Panc1 (cell line): ENCODE results near the gene SPOCK1. TPM values are rescaled to one million over a fixed set of nuclear protein-coding genes. Genes with fewer than 3 reads are reported as not detected.

Experiments
- ATAC-seq: fragments of 200-7000 bp; cut with Tn5 transposase; 2 replicates; pipeline ENCODE4 v1.9.1; 2020; ENCODE audit warnings: mild to moderate bottlenecking, moderate library complexity
- BruUV-seq: library from RNA; stranded (reverse); fragments of 400-500 nt; replicated peaks from 2 replicates; lab custom pipeline; 2021; lab: Mats Ljungman, UMichigan
- CTCF ChIA-PET: fragments of 300-600 bp; sonication (Branson Sonifier 250); formaldehyde crosslinking; loops from one replicate; lab custom pipeline; 2022; ENCODE audit warnings: antibody characterized with exemption; lab: Charles Lee
- POLR2A ChIA-PET: fragments of 300-600 bp; sonication (Branson Sonifier 250); formaldehyde crosslinking; loops from one replicate; lab custom pipeline; 2022; ENCODE audit warnings: antibody characterized with exemption; lab: Charles Lee
- DNase-seq: peaks from one replicate; pipeline ENCODE4 v3.0.0-alpha.2; 2010; ENCODE audit warnings: low read depth, low spot score
- H3K27ac ChIP-seq: 2 replicates; pipeline ENCODE4 v1.5.1; 2011; ENCODE audit warnings: mild to moderate bottlenecking, low read length, inconsistent platforms
- H3K27me3 ChIP-seq: fragments of 200-500 bp; sonication (Bioruptor generic); 2 replicates; pipeline ENCODE4 v1.6.0; 2014; ENCODE audit warnings: low read length, inconsistent platforms; ENCODE audit not compliant: control insufficient read depth, insufficient read depth
- H3K36me3 ChIP-seq: fragments of 200-500 bp; sonication (Bioruptor generic); 2 replicates; pipeline ENCODE4 v1.5.1; 2014; ENCODE audit warnings: inconsistent platforms, mild to moderate bottlenecking, low read length, moderate library complexity; ENCODE audit not compliant: control insufficient read depth, insufficient read depth
- H3K4me1 ChIP-seq: 2 replicates; pipeline ENCODE4 v1.5.1; 2011; ENCODE audit warnings: inconsistent platforms, mild to moderate bottlenecking, low read length, moderate library complexity; ENCODE audit not compliant: control insufficient read depth, insufficient read depth
- H3K4me3 ChIP-seq, 2 experiments: 2 replicates each; pipeline ENCODE4 v1.5.1; 2011 to 2012; ENCODE audit warnings: low read depth in 2 of 2, low read length in 2 of 2, mild to moderate bottlenecking in 2 of 2, inconsistent platforms in 1 of 2, moderate library complexity in 1 of 2
- H3K9me3 ChIP-seq: fragments of 200-500 bp; sonication (Bioruptor generic); 2 replicates; pipeline ENCODE4 v1.5.1; 2014; ENCODE audit warnings: low read depth, mild to moderate bottlenecking, inconsistent platforms, low read length, moderate library complexity; ENCODE audit not compliant: control insufficient read depth, insufficient read depth
- CTCF ChIP-seq: fragments of 450-650 bp; IDR thresholded peaks from 2 replicates; pipeline ENCODE4 v1.5.1; 2017; ENCODE audit warnings: mild to moderate bottlenecking
- POLR2AphosphoS5 ChIP-seq: IDR thresholded peaks from 2 replicates; pipeline ENCODE4 v1.6.1; 2012; ENCODE audit warnings: mild to moderate bottlenecking, low read depth, low read length, moderate library complexity
- REST ChIP-seq, 2 experiments: IDR thresholded peaks; 2 replicates each; pipeline ENCODE4 v1.6.1; 2011 to 2012; ENCODE audit warnings: low read depth in 2 of 2, control low read depth in 1 of 2, low read length in 1 of 2, mild to moderate bottlenecking in 1 of 2, moderate library complexity in 1 of 2; ENCODE audit not compliant: insufficient read depth in 1 of 2
- SIN3A ChIP-seq: IDR thresholded peaks from 2 replicates; pipeline ENCODE4 v1.6.1; 2012; ENCODE audit warnings: low read depth, mild to moderate bottlenecking, low read length, moderate library complexity, borderline replicate concordance; ENCODE audit not compliant: insufficient read depth
- TCF7L2 ChIP-seq: IDR thresholded peaks from 2 replicates; pipeline ENCODE4 v1.6.1; 2011; ENCODE audit warnings: mild to moderate bottlenecking, low read depth, low read length, inconsistent platforms
- in situ Hi-C: cut with HindIII; loops from 2 replicates; pipeline ENCODE4 v1.10.0; 2016; ENCODE audit warnings: low sequenced_read_pairs, low pct_unique_long_range_greater_than_20kb
- intact Hi-C: fragments of 100-400 bp; cut with micrococcal nuclease; formaldehyde crosslinking; loops from one replicate; pipeline ENCODE4 v1.10.0; 2022; ENCODE audit not compliant: unreplicated experiment
- total RNA-seq: library from RNA; stranded (reverse); gene quantifications from one replicate; pipeline ENCODE4 v1.2.1, GENCODE V29; 2021; ENCODE audit not compliant: unreplicated experiment

Gene SPOCK1
- total RNA-seq, 1 experiment from 2014 or later, result 15.6 TPM

GRCh38 chr5:137441476-137441875 lies 57.6 kb downstream of the SPOCK1 start:
- no peak for TF ChIP-seq POLR2AphosphoS5
- TF ChIP-seq TCF7L2, result no peak
- no peak for TF ChIP-seq REST (IDR thresholded peaks at IDR 0.05; ENCODE audit: insufficient read depth in 1 of 2, low read depth in 2 of 2, low read length in 1 of 2)
- no peak for TF ChIP-seq CTCF
- TF ChIP-seq SIN3A, result no peak
- POLR2A ChIA-PET, result no interaction called here

GRCh38 chr5:137440795-137441194 lies 58.3 kb downstream of the SPOCK1 start:
- H3K4me1 ChIP-seq, result no peaks in the 10 kb centered on the region
- no TSS peak for BruUV-seq
- POLR2A ChIA-PET, result no interaction called here

More at GRCh38 chr5:137441476-137441875, 57.6 kb downstream of the SPOCK1 start:
- CTCF ChIA-PET, result no interaction called here
- no peaks in the 10 kb centered on the region for H3K9me3 ChIP-seq
- ATAC-seq (no peak), DNase-seq (no peak)
- no peaks in the 10 kb centered on the region for H3K36me3 ChIP-seq
- in situ Hi-C loops (no loop called here), intact Hi-C loops (no loop called here)
- H3K4me1 ChIP-seq, result no peaks in the 10 kb centered on the region
- BruUV-seq, result no TSS peak
- H3K4me3 ChIP-seq, result no peak overlapping the region
- H3K27me3 ChIP-seq, result no peaks in the 10 kb centered on the region
- H3K27ac ChIP-seq, result no peak overlapping the region

More at GRCh38 chr5:137440795-137441194, 58.3 kb downstream of the SPOCK1 start:
- intact Hi-C loops (no loop called here), in situ Hi-C loops (no loop called here)
- TF ChIP-seq SIN3A (no peak), REST (IDR thresholded peaks at IDR 0.05; ENCODE audit: insufficient read depth in 1 of 2, low read depth in 2 of 2, low read length in 1 of 2) (no peak), TCF7L2 (no peak), CTCF (no peak), POLR2AphosphoS5 (no peak)
- no peaks in the 10 kb centered on the region for H3K27me3 ChIP-seq
- no peaks in the 10 kb centered on the region for H3K36me3 ChIP-seq
- H3K27ac ChIP-seq, result no peak overlapping the region
- no peak overlapping the region for H3K4me3 ChIP-seq
- no peak for DNase-seq
- CTCF ChIA-PET, result no interaction called here
- no peaks in the 10 kb centered on the region for H3K9me3 ChIP-seq
- no peak for ATAC-seq
